ENCODE results near the gene RNU7-1. TPM values are rescaled to one million over a fixed set of nuclear protein-coding genes. Genes with fewer than 3 reads are reported as not detected.

The RNU7-1 gene
- total RNA-seq, 6 experiments from 2014 or later = not detected

- TF ChIP-seq POLR2A (IDR thresholded peaks at IDR 0.05) = no peak
- TF ChIP-seq CTCF (IDR thresholded peaks at IDR 0.05) = no peak
- Histone ChIP-seq H3K36me3 (peaks cover 0 to 9% (median 2%) of the 10 kb centered on the region in 4 donors), H3K4me3 (peak overlapping the region; percentile 67 to 68 (median 68)), H3K4me1 (peaks cover 0 to 37% (median 16%) of the 10 kb centered on the region in 4 donors), H3K27ac (peak overlapping the region; percentile 56 to 85 (median 62)), H3K27me3 (no peaks in the 10 kb centered on the region), H3K9me3 (no peaks in the 10 kb centered on the region)
- 79% methylated on average over 3 of the region's 7 CpGs for WGBS (ENCODE audit: insufficient coverage, low coverage, low lambda C conversion rate, missing lambda C conversion rate)
- ATAC-seq (no peak), DNase-seq (no peak)
- intact Hi-C loops (cut with DNase I) = no loop called here
Measured at GRCh38 chr12:6929466-6930452, 13.9 kb upstream of the RNU7-1 start.

- DNase-seq = no peak
- no peaks in the 10 kb centered on the region for H3K27me3 ChIP-seq
- H3K27ac ChIP-seq = no peak overlapping the region
- peaks cover 0 to 21% (median 6%) of the 10 kb centered on the region in 4 donors for H3K4me1 ChIP-seq
- no peak overlapping the region for H3K4me3 ChIP-seq
- WGBS (ENCODE audit: insufficient coverage, low coverage, low lambda C conversion rate, missing lambda C conversion rate) = 60% methylated on average over 1 of the region's 1 CpG
- intact Hi-C loops (cut with DNase I) = no loop called here
- H3K9me3 ChIP-seq = no peaks in the 10 kb centered on the region
- H3K36me3 ChIP-seq = peaks cover 0 to 15% (median 2%) of the 10 kb centered on the region in 4 donors
- TF ChIP-seq CTCF (IDR thresholded peaks at IDR 0.05) (no peak), POLR2A (IDR thresholded peaks at IDR 0.05) (no peak)
- ATAC-seq = no peak
Measured at GRCh38 chr12:6932766-6933165, 10.8 kb upstream of the RNU7-1 start.

- ATAC-seq (peak in 1 of 4 donors; percentile 2), DNase-seq (no peak)
- Histone ChIP-seq H3K9me3 (no peaks in the 10 kb centered on the region), H3K36me3 (peaks cover 0 to 15% (median 2%) of the 10 kb centered on the region in 4 donors), H3K27ac (peak overlapping the region in 1 of 3 donors; percentile 38), H3K4me3 (no peak overlapping the region), H3K27me3 (no peaks in the 10 kb centered on the region), H3K4me1 (peaks cover 0 to 26% (median 4%) of the 10 kb centered on the region in 4 donors)
- 36% methylated on average over 3 of the region's 8 CpGs for WGBS (ENCODE audit: insufficient coverage, low coverage, low lambda C conversion rate, missing lambda C conversion rate)
- TF ChIP-seq CTCF (IDR thresholded peaks at IDR 0.05) (no peak), POLR2A (IDR thresholded peaks at IDR 0.05) (no peak)
- intact Hi-C loops (cut with DNase I) = no loop called here
Measured at GRCh38 chr12:6934110-6934509, 9.5 kb upstream of the RNU7-1 start.

GRCh38 chr12:6935371-6936193 lies 8.0 kb upstream of the RNU7-1 start:
- Histone ChIP-seq H3K36me3 (peaks cover 0 to 15% (median 2%) of the 10 kb centered on the region in 4 donors), H3K4me3 (no peak overlapping the region), H3K27me3 (no peaks in the 10 kb centered on the region), H3K27ac (no peak overlapping the region), H3K4me1 (peaks cover 0 to 15% (median 0%) of the 10 kb centered on the region in 4 donors), H3K9me3 (no peaks in the 10 kb centered on the region)
- intact Hi-C loops (cut with DNase I) = no loop called here
- TF ChIP-seq CTCF (IDR thresholded peaks at IDR 0.05) = no peak
- no peak for TF ChIP-seq POLR2A (IDR thresholded peaks at IDR 0.05)
- WGBS (ENCODE audit: insufficient coverage, low coverage, low lambda C conversion rate, missing lambda C conversion rate) = 67% methylated on average over 4 of the region's 14 CpGs
- DNase-seq (no peak), ATAC-seq (no peak)

Measured in right lobe of liver (tissue), 6 donors.